Neutrophil (primary cell): ENCODE data around the gene SFTPD.

Source experiments
- H3K27ac ChIP-seq: fragments of 200-600 bp; sonication (generic); 2 replicates; pipeline ENCODE4 v1.5.1; 2016; ENCODE audit warnings: mild to moderate bottlenecking, moderate library complexity
- H3K27me3 ChIP-seq: fragments of 200-600 bp; sonication (generic); 2 replicates; pipeline ENCODE4 v1.6.0; 2016; ENCODE audit warnings: mild to moderate bottlenecking
- H3K36me3 ChIP-seq: fragments of 200-600 bp; sonication (generic); 2 replicates; pipeline ENCODE4 v1.5.1; 2017
- H3K4me1 ChIP-seq, 2 experiments: fragments of 200-600 bp in 1 of 2; sonication (generic) in 1 of 2; 1 replicate in 1 of 2; 2 replicates in 1 of 2; pipeline versions ENCODE4 v1.5.1 to v1.6.1; 2013 to 2016; ENCODE audit warnings: low read depth in 1 of 2, low read length in 1 of 2, mild to moderate bottlenecking in 1 of 2, moderate library complexity in 1 of 2; ENCODE audit not compliant: control insufficient read depth in 1 of 2, insufficient read depth in 1 of 2
- H3K4me3 ChIP-seq, 2 experiments: fragments of 200-600 bp in 1 of 2; sonication (generic) in 1 of 2; 1 replicate in 1 of 2; 2 replicates in 1 of 2; pipeline ENCODE4 v1.5.1; 2013 to 2016; ENCODE audit warnings: low read depth in 1 of 2, low read length in 1 of 2, mild to moderate bottlenecking in 1 of 2, moderate library complexity in 1 of 2
- H3K9me3 ChIP-seq: fragments of 200-600 bp; sonication (generic); 2 replicates; pipeline ENCODE4 v1.5.1; 2016
- TF ChIP-seq, protein P1 (sequence below): fragments of 200-600 bp; sonication (generic); IDR thresholded peaks from 2 replicates; pipeline ENCODE4 v1.5.1; 2016; ENCODE audit warnings: antibody characterized with exemption

Gene SFTPD

DNA sequence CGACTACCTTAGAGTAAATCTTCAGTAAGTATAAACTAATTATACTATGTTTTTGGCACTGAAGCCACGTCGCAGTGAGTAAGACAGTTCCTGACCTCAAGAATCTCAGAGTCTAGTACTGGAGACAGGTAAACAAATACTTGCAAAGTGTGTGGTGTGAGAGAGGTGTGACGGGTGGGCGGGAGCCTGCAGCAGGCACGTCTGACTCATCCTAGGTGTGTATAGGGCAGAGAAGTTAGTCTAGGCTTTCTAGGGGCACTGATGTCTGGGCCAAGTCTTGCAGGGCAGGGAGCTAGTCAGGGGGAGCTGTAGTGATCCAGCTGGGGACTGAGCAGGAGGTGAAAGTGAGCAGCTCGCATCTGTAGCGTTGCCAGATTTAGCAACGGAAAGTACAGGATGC, 35.9 kb upstream of the SFTPD start:
- no peaks in the 10 kb centered on the region for H3K9me3 ChIP-seq
- no peak overlapping the region for H3K27ac ChIP-seq
- H3K4me3 ChIP-seq, result no peak overlapping the region
- TF ChIP-seq, protein P1, sequence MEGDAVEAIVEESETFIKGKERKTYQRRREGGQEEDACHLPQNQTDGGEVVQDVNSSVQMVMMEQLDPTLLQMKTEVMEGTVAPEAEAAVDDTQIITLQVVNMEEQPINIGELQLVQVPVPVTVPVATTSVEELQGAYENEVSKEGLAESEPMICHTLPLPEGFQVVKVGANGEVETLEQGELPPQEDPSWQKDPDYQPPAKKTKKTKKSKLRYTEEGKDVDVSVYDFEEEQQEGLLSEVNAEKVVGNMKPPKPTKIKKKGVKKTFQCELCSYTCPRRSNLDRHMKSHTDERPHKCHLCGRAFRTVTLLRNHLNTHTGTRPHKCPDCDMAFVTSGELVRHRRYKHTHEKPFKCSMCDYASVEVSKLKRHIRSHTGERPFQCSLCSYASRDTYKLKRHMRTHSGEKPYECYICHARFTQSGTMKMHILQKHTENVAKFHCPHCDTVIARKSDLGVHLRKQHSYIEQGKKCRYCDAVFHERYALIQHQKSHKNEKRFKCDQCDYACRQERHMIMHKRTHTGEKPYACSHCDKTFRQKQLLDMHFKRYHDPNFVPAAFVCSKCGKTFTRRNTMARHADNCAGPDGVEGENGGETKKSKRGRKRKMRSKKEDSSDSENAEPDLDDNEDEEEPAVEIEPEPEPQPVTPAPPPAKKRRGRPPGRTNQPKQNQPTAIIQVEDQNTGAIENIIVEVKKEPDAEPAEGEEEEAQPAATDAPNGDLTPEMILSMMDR, result no peak
- no peaks in the 10 kb centered on the region for H3K36me3 ChIP-seq
- H3K27me3 ChIP-seq, result peaks cover 76% of the 10 kb centered on the region
- H3K4me1 ChIP-seq, result peaks cover 4 to 12% of the 10 kb centered on the region in 2 experiments

DNA sequence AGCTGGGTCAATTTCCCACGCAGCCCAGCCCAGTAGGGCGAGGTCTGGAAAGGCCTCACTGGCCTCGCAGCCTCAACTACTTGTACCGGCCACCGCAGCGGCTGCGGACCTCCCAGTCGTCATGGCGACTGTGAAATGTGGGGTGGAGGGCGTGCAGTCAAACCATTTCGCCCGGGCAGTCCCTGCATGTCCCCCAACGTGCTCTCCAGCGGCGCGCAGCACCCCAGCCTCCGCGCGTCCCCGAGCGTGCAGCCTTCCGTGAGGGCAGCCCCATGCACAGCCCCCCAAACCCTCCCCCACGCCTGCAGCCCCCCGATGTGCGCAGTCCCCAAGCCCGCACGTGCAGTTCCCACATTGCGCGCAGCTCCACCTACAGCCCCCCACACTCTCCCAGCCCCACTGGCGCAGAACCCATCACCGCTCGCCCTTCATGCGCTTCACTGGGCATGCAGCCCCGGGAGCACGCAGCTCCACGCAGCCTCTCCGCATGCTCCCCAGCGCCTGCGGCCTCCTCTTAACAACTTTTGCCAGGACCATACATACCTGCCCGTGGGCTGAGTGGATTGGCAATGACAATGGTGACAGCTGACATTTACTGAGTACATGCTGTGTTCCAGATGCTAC, 34.5 kb upstream of the SFTPD start:
- Histone ChIP-seq H3K27me3 (peaks cover 85% of the 10 kb centered on the region), H3K27ac (no peak overlapping the region), H3K4me3 (no peak overlapping the region), H3K4me1 (peaks cover 4 to 12% of the 10 kb centered on the region in 2 experiments), H3K9me3 (no peaks in the 10 kb centered on the region), H3K36me3 (no peaks in the 10 kb centered on the region)
- TF ChIP-seq, protein P1, result no peak

DNA sequence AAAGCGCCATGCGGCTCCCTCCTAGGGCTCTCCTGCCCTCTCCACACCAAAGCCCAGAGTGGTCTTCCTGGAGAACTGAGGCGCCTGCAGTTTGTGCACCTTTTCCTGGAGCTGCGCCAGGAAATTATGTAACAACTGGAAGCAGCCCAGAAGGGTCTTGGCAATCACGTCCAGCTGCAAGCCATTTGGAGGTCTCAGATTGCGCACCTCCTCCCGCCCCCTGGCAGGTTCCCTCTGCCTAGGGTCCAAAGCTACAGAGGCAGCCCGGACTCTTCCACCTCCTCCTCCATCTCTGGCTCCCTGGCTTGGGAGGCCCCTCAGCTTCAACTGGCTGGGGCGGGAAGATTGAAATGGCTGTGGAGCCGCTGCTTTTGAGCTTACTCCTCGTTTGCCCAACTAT, 34.0 kb upstream of the SFTPD start:
- Histone ChIP-seq H3K4me1 (peaks cover 4 to 12% of the 10 kb centered on the region in 2 experiments), H3K4me3 (no peak overlapping the region), H3K36me3 (no peaks in the 10 kb centered on the region), H3K9me3 (no peaks in the 10 kb centered on the region), H3K27me3 (peaks cover 91% of the 10 kb centered on the region), H3K27ac (no peak overlapping the region)
- TF ChIP-seq, protein P1, result no peak

- H3K36me3 ChIP-seq, result no peaks in the 10 kb centered on the region
- H3K27ac ChIP-seq, result no peak overlapping the region
- no peaks in the 10 kb centered on the region for H3K9me3 ChIP-seq
- H3K4me3 ChIP-seq, result no peak overlapping the region
- peaks cover 90% of the 10 kb centered on the region for H3K27me3 ChIP-seq
- H3K4me1 ChIP-seq, result peaks cover 4 to 12% of the 10 kb centered on the region in 2 experiments
- TF ChIP-seq, protein P1, result no peak
Observed at GRCh38 chr10:79982362-79982800, 33.5 kb upstream of the SFTPD start.

- H3K4me3 ChIP-seq, result peak overlapping the region in 1 of 2 experiments; percentile 35
Observed at GRCh38 chr10:79981450-79982361, 32.8 kb upstream of the SFTPD start.

More at GRCh38 chr10:79981450-79982361, 32.8 kb upstream of the SFTPD start:
- Histone ChIP-seq H3K27ac (no peak overlapping the region), H3K27me3 (peaks cover 85% of the 10 kb centered on the region), H3K9me3 (no peaks in the 10 kb centered on the region), H3K4me1 (peaks cover 4 to 12% of the 10 kb centered on the region in 2 experiments), H3K36me3 (no peaks in the 10 kb centered on the region)
- TF ChIP-seq, protein P1, result no peak
